D721Med (cell line): ENCODE data around the gene WDR4.

Source experiments
- DNase-seq: peaks from one replicate; pipeline ENCODE4 v3.0.0; 2011; ENCODE audit warnings: low spot score; ENCODE audit not compliant: insufficient read length
- FAIRE-seq: peaks from 2 replicates; lab custom pipeline; 2011; peaks lifted over from hg19 to GRCh38; lab: Jason Lieb, UNC
- TF ChIP-seq, protein P1 (sequence below): IDR thresholded peaks from 2 replicates; pipeline ENCODE4 v1.5.1; 2012; ENCODE audit warnings: mild to moderate bottlenecking, control low read depth; ENCODE audit not compliant: insufficient read depth; ENCODE audit errors: missing control alignments

The WDR4 gene

DNA sequence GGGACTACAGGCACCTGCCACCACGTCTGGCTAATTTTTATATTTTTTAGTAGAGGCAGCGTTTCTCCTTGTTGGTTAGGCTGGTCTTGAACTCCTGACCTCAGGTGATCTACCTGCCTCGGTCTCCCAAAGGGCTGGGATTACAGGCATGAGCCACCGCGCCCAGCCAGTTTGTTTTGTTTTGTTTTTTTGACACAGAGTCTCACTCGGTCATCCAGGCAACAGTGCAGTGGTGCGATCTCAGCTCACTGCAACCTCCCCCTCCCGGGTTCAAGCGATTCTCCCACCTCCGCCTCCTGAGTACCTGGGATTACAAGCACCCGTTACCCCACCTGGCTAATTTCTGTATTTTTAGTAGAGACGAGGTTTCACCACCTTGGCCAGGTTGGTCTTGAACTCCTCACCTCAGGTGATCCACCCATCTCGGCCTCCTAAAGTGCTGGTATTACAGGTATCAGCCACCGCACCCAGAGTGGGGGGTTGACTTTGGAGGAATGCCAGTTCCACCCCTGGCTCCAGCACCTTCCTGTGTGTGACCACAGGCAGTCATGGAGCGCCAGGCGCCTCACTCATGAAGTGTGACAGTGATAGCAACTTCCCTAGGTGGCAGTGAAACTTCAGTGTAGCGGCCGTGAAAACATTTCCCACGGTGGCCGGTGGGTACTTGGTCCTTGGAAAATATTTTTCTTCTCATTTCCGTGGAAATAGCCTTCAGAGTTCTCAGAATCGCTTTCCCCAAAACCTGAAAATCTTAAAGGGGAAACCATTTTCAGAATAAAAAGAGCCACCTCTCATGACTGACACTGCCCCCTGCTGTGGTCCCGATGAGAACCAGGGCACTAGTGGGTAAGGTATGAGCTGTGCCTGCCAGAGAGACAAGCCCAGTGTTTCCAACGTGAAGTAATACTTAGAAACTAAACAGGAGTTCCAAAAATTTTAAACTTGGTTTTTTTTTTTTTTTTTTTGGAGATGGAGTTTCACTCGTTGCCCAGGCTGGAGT lies 48.6 kb downstream of the WDR4 start:
- DNase-seq: no peak
- TF ChIP-seq, protein P1, sequence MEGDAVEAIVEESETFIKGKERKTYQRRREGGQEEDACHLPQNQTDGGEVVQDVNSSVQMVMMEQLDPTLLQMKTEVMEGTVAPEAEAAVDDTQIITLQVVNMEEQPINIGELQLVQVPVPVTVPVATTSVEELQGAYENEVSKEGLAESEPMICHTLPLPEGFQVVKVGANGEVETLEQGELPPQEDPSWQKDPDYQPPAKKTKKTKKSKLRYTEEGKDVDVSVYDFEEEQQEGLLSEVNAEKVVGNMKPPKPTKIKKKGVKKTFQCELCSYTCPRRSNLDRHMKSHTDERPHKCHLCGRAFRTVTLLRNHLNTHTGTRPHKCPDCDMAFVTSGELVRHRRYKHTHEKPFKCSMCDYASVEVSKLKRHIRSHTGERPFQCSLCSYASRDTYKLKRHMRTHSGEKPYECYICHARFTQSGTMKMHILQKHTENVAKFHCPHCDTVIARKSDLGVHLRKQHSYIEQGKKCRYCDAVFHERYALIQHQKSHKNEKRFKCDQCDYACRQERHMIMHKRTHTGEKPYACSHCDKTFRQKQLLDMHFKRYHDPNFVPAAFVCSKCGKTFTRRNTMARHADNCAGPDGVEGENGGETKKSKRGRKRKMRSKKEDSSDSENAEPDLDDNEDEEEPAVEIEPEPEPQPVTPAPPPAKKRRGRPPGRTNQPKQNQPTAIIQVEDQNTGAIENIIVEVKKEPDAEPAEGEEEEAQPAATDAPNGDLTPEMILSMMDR: no peak
- FAIRE-seq: no peak

DNA sequence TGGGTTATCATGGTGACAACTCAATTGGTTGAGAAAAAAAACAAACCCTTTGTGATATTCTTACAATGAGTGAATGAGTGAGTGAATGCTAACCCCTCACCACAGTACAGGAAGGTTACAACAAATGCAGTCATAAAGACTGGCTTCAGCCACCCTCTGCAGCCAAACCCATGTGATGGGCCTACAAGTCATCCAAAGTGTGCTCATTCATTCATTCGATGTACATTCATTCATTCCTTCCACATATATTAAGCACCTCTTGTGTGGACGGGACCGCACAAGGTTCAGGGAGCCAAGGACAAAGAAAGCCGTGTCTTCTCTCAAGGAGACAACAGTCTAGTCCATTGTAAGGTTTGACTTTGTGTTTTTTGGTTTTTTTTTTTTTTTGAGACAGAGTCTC lies 49.4 kb downstream of the WDR4 start:
- DNase-seq: no peak
- no peak for FAIRE-seq
- TF ChIP-seq, protein P1: no peak

DNA sequence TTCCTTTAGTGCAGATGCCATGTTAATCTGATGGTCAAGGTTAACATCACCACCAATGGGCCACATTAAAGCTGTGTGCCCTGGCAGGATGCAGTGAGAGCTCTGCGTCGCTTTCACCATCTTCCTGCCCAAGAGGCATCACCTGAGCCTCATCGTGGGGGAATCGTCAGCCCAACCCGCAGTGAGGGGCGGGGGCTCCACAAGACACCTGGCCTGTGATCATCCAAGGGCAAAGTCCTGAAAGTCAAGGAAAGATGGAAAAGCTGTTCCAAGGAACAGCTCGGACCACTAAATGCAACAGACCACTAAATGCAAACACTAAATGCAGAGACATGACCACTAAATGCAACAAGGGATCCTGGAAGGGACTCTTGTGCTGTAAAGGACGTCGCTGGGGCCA lies 49.9 kb downstream of the WDR4 start:
- TF ChIP-seq, protein P1: no peak

DNA sequence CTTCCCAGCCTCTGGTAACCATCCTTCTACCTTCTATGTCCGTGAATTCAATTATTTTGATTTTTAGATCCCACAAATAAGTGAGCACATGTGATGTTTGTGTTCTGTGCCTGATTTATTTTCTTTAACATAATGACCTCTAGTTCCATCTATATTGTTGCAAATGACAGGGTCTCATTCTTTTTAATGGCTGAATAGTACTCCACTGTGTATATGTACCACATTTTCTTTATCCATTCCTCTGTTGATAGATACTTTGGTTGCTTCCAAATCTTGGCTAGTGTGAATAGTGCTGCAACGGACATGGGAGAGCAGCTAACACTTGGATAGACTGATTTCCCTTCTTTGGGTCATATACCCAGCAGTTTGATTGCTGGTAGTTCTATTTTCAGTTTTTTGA lies 51.8 kb downstream of the WDR4 start:
- DNase-seq (no peak), FAIRE-seq (no peak)
- TF ChIP-seq, protein P1: no peak

More for the DNA sequence above, 49.9 kb downstream of the WDR4 start:
- DNase-seq (no peak), FAIRE-seq (no peak)

DNA sequence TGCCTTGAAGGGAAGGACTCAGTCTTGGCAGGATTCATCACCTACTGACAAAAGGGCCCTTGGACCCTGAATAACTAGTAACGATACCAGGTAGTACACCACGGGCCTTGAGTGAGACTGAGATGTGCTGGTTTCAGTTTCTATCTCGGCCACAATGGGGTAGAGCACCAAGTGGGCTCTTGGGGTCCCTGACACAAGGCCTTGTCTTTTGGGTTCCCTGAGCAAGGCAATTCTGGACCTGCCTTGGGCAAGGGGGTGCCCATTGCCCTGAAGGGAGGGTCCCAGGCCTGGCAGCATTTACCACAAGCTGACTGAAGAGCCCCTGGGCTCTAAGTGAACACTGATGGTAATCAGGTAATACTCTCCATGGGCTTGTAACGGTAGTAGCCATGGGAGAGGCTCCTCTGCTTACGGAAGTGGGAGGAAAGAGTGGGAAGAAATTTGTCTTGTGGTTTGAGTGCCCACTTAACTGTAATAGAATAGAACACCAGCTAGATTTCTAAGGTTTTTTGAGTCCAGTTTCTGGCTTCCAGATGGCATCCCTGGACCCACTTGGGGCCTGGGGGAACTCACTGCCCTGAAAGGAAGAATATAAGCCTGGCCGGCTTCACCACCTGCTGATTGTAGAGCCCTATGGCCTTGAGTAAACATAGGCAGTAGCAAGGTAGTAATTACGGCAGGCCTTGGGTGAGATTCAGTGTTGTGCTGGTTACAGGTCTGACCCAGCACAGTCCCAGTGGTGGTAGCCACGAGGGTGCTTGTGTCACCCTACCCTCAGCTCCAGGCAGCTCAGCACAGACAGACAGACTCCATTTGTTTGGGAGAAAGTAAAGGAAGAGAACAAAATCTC lies 58.5 kb downstream of the WDR4 start:
- TF ChIP-seq, protein P1: no peak
- FAIRE-seq (no peak), DNase-seq (no peak)

DNA sequence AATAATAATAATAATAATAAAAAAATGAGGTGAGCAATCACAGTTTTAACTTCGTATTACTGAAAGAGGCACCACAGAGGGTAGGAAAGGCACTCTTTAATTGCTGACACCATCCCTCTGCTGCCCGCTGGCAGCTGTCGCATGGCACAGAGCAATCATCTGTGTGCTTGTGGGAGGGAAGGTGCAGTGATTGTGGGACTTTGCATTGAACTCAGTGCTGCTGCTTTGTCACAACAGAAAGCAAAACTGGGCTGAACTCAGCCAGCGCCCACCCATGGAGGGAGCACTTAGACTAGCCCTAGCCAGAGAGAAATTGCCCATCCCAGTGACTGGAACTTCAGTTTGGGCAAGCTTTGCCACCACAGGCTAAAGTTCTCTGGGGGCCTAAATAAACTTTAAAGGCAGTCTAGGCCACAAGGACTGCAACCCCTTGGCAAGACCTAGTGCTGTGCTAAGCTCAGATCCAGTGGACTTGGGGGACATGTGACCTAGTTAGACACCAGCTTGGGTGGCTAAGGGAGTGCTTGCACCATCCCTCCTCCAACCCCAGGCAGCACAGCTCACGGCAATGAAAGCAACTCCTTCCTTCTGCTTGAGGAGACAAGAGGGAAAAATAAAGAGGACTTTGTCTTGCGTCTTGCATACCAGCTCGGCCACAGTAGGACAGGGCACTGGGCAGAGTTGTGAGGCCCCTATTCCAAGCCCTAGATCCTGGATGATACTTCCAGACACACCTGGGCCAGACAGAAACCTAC lies 59.3 kb downstream of the WDR4 start:
- no peak for FAIRE-seq

More for the DNA sequence above, 59.3 kb downstream of the WDR4 start:
- DNase-seq: no peak
- TF ChIP-seq, protein P1: no peak
